Measurements from ENCODE around the gene BRICD5. TPM values are rescaled to one million over a fixed set of nuclear protein-coding genes. Genes with fewer than 3 reads are reported as not detected.

The BRICD5 gene
- total and polyA plus RNA-seq, 12 donors, result 0.36 to 57.4 (median 3.0) TPM

- no peak overlapping the region for H3K27ac ChIP-seq
- TF ChIP-seq POLR2A (IDR thresholded peaks at IDR 0.05) (no peak), CTCF (IDR thresholded peaks at IDR 0.05) (no peak)
- H3K36me3 ChIP-seq (replicated peaks in 1 of 2), result peaks cover 0 to 30% of the 10 kb centered on the region in 2 donors
- DNase-seq, result no peak
- H3K27me3 ChIP-seq, result no peaks in the 10 kb centered on the region
- H3K4me3 ChIP-seq, result no peak overlapping the region
- WGBS, 4 donors, result 95 to 100% (median 99%) methylated on average over 3 to 31 of the region's 31 CpGs
- intact Hi-C loops (cut with DNase I), result no loop called here
- no peaks in the 10 kb centered on the region for H3K9me3 ChIP-seq (replicated peaks in 1 of 3)
- H3K4me1 ChIP-seq (replicated peaks in 1 of 2), result peaks cover 0 to under 1% of the 10 kb centered on the region in 2 donors
Observed at GRCh38 chr16:2179576-2179975, 31.1 kb downstream of the BRICD5 start.

- H3K4me3 ChIP-seq, result no peak overlapping the region
- 43 to 87% (median 58%) methylated on average over 12 to 50 of the region's 50 CpGs for WGBS, 4 donors
- intact Hi-C loops (cut with DNase I), result no loop called here
- no peaks in the 10 kb centered on the region for H3K27me3 ChIP-seq
- H3K36me3 ChIP-seq (replicated peaks in 1 of 2), result peaks cover 0 to 34% of the 10 kb centered on the region in 2 donors
- H3K9me3 ChIP-seq (replicated peaks in 1 of 3), result no peaks in the 10 kb centered on the region
- DNase-seq, result no peak
- H3K27ac ChIP-seq, result no peak overlapping the region
- peaks cover 0 to 6% of the 10 kb centered on the region in 2 donors for H3K4me1 ChIP-seq (replicated peaks in 1 of 2)
- no peak for TF ChIP-seq POLR2A (IDR thresholded peaks at IDR 0.05)
- no peak for TF ChIP-seq CTCF (IDR thresholded peaks at IDR 0.05)
Observed at GRCh38 chr16:2179107-2179501, 31.6 kb downstream of the BRICD5 start.

- DNase-seq, result no peak
- WGBS, 4 donors, result 34 to 95% (median 38%) methylated on average over 7 to 104 of the region's 106 CpGs; no CpG with 5 or more reads in 1 of the 4 donors
- intact Hi-C loops (cut with DNase I), result no loop called here
- Histone ChIP-seq H3K27ac (no peak overlapping the region), H3K36me3 (replicated peaks in 1 of 2) (peaks cover 0 to 40% of the 10 kb centered on the region in 2 donors), H3K9me3 (replicated peaks in 1 of 3) (no peaks in the 10 kb centered on the region), H3K27me3 (no peaks in the 10 kb centered on the region), H3K4me1 (replicated peaks in 1 of 2) (peaks cover 0 to 6% of the 10 kb centered on the region in 2 donors), H3K4me3 (no peak overlapping the region)
- TF ChIP-seq POLR2A (IDR thresholded peaks at IDR 0.05) (no peak), CTCF (IDR thresholded peaks at IDR 0.05) (no peak)
Observed at GRCh38 chr16:2178321-2179106, 32.1 kb downstream of the BRICD5 start.

GRCh38 chr16:2177561-2177960 is 33.1 kb downstream of the BRICD5 start:
- no peak overlapping the region for H3K27ac ChIP-seq
- no peak overlapping the region for H3K4me3 ChIP-seq
- intact Hi-C loops (cut with DNase I), result no loop called here
- H3K27me3 ChIP-seq, result no peaks in the 10 kb centered on the region
- no peak for DNase-seq
- TF ChIP-seq CTCF (IDR thresholded peaks at IDR 0.05), result no peak
- no peak for TF ChIP-seq POLR2A (IDR thresholded peaks at IDR 0.05)
- H3K36me3 ChIP-seq (replicated peaks in 1 of 2), result peaks cover 0 to 47% of the 10 kb centered on the region in 2 donors
- no peaks in the 10 kb centered on the region for H3K9me3 ChIP-seq (replicated peaks in 1 of 3)
- WGBS, 4 donors, result 93 to 96% (median 94%) methylated on average over 16 to 20 of the region's 20 CpGs
- H3K4me1 ChIP-seq (replicated peaks in 1 of 2), result peaks cover 0 to 6% of the 10 kb centered on the region in 2 donors
